ENCODE measurements around the gene NDUFS3.

GRCh38 chr11:47606731-47607130 lies 27.9 kb downstream of the NDUFS3 start:
- TF ChIP-seq CTCF (IDR thresholded peaks at IDR 0.05) (no peak), POLR2A (IDR thresholded peaks at IDR 0.05) (no peak), POLR2AphosphoS5 (IDR thresholded peaks at IDR 0.05) (no peak), EP300 (IDR thresholded peaks at IDR 0.05) (no peak)
